Tibial nerve (tissue), 3 donors: ENCODE data around the gene TAAR8.

Experiments used
- CTCF ChIP-seq, 5 experiments: fragments of 200-600 bp in 3 of 5; fragments of 450-650 bp in 2 of 5; sonication (generic) in 3 of 5; IDR thresholded peaks; one replicate each; pipeline ENCODE4 v1.5.1; 2016 to 2019; ENCODE audit warnings: antibody characterized with exemption in 5 of 5, mild to moderate bottlenecking in 3 of 5, moderate library complexity in 2 of 5
- POLR2A ChIP-seq, 2 donors: fragments of 450-650 bp; IDR thresholded peaks; one replicate each; pipeline ENCODE4 v1.6.1; 2017; ENCODE audit warnings: antibody characterized with exemption in 2 of 2, mild to moderate bottlenecking in 2 of 2, moderate library complexity in 2 of 2

DNA sequence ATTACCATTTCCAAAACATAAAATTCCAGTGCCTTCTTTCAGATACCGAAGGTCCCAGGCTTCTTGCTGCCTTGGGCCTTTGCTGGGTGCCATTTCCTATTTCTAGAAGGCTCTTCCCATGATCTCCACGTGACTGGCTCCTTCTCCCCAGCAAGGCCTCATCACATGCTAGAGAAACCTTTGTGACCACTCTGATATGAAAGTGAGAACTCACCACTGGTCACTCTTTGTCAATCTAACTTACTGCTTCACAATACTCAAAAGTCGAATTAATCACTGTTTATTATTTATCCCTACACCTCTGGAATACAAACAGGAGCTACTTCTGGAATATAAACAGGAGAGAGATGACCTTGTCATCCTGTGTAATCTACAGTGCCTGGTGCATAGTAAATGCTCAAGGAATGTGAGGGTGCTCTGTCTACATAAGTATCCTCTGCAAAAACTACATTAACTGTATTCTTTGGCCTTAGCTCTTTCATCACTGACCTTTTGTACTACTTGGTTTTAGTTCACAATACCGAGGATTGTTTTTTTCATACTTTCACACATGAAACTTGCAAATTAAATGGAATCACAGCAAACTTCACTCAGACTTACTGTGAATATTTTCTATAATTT is 41.2 kb upstream of the TAAR8 start:
- TF ChIP-seq CTCF (IDR thresholded peaks at IDR 0.05), result no peak
- no peak for TF ChIP-seq POLR2A (IDR thresholded peaks at IDR 0.05)
